HCT116 (cell line): Measurements from ENCODE around the gene CHDH. TPM values are rescaled to one million over a fixed set of nuclear protein-coding genes. Genes with fewer than 3 reads are reported as not detected.
A peak's percentile ranks its signal among the peaks of the same experiment; 100 is the strongest.

Experiments used
- ATAC-seq: fragments of 200-7000 bp; cut with Tn5 transposase; 2 replicates; pipeline ENCODE4 v1.9.1; 2020; ENCODE audit warnings: mild to moderate bottlenecking, moderate library complexity
- BruUV-seq: library from RNA; stranded (reverse); fragments of 400-500 nt; replicated peaks from 2 replicates; lab custom pipeline; 2021; lab: Mats Ljungman, UMichigan
- CTCF ChIA-PET: fragments of 300-600 bp; sonication (Branson Sonifier 250); formaldehyde crosslinking; loops from one replicate; lab custom pipeline; 2021; ENCODE audit warnings: antibody characterized with exemption; lab: Charles Lee
- POLR2A ChIA-PET: fragments of 300-600, 350-600 bp; sonication (Branson Sonifier 250); formaldehyde crosslinking; loops from one replicate; lab custom pipeline; 2021; ENCODE audit warnings: antibody characterized with exemption; lab: Charles Lee
- RAD21 ChIA-PET, 2 experiments: fragments of 300-600 bp; sonication (Branson Sonifier 250); formaldehyde crosslinking; loops; one replicate each; lab custom pipeline; 2023; ENCODE audit warnings: low total read pairs in 2 of 2; ENCODE audit not compliant: uncharacterized antibody in 2 of 2, unreplicated experiment in 2 of 2, low non-redundant PET in 1 of 2; lab: Charles Lee
- DNase-seq: peaks from one replicate; pipeline ENCODE4 v3.0.0-alpha.2; 2010; ENCODE audit warnings: low read depth, low spot score
- H2AFZ ChIP-seq: fragments of 200-600 bp; shearing (Covaris generic), sonication (generic); 2 replicates; pipeline ENCODE4 v1.6.1; 2017; ENCODE audit warnings: low read depth, mixed run types, mixed read lengths, antibody characterized with exemption, low read length; ENCODE audit not compliant: poor library complexity, severe bottlenecking
- H3K27ac ChIP-seq: 2 replicates; pipeline ENCODE4 v1.5.1; 2012; ENCODE audit warnings: low read depth, low read length
- H3K27me3 ChIP-seq: fragments of 200-600 bp; sonication (generic); 2 replicates; pipeline ENCODE4 v1.6.1; 2016; ENCODE audit warnings: mixed run types, low read length, mixed read lengths; ENCODE audit not compliant: insufficient read depth
- H3K36me3 ChIP-seq, 2 experiments: fragments of 200-500 bp in 1 of 2; fragments of 200-600 bp in 1 of 2; sonication (Bioruptor generic) in 1 of 2; sonication (generic) in 1 of 2; 2 replicates each; pipeline versions ENCODE4 v1.5.1 to v1.6.1; 2014 to 2016; ENCODE audit warnings: low read length in 2 of 2, inconsistent platforms in 1 of 2, mixed read lengths in 1 of 2, mixed run types in 1 of 2; ENCODE audit not compliant: insufficient read depth in 2 of 2, control insufficient read depth in 1 of 2
- H3K4me1 ChIP-seq, 2 experiments: fragments of 200-600 bp in 1 of 2; sonication (generic) in 1 of 2; 2 replicates each; pipeline versions ENCODE4 v1.5.1 to v1.6.1; 2012 to 2017; ENCODE audit warnings: low read length in 2 of 2, inconsistent platforms in 1 of 2, mild to moderate bottlenecking in 1 of 2, mixed read lengths in 1 of 2, mixed run types in 1 of 2, moderate library complexity in 1 of 2; ENCODE audit not compliant: insufficient read depth in 2 of 2, control insufficient read depth in 1 of 2
- H3K4me2 ChIP-seq: fragments of 200-600 bp; sonication (generic); 2 replicates; pipeline ENCODE4 v1.6.1; 2017; ENCODE audit warnings: mixed run types, low read length, mixed read lengths
- H3K4me3 ChIP-seq, 2 experiments: fragments of 200-600 bp in 1 of 2; sonication (generic) in 1 of 2; replicated peaks in 1 of 2; 2 replicates each; pipeline ENCODE4 v1.5.1; 2011 to 2016; ENCODE audit warnings: low read length in 2 of 2, control low read depth in 1 of 2, low read depth in 1 of 2, mild to moderate bottlenecking in 1 of 2, mixed read lengths in 1 of 2, mixed run types in 1 of 2
- H3K79me2 ChIP-seq: fragments of 200-600 bp; sonication (generic); 2 replicates; pipeline ENCODE4 v1.6.1; 2017; ENCODE audit warnings: mild to moderate bottlenecking, mixed run types, low read length, moderate library complexity, mixed read lengths; ENCODE audit not compliant: insufficient read depth
- H3K9ac ChIP-seq: fragments of 200-600 bp; sonication (generic); 2 replicates; pipeline ENCODE4 v1.6.1; 2016; ENCODE audit warnings: low read length, mixed read lengths
- H3K9me2 ChIP-seq: fragments of 200-600 bp; sonication (generic), shearing (Covaris generic); 2 replicates; pipeline ENCODE4 v1.6.1; 2017; ENCODE audit warnings: mixed run types, mild to moderate bottlenecking, moderate library complexity; ENCODE audit not compliant: insufficient read depth
- H3K9me3 ChIP-seq, 2 experiments: fragments of 200-500 bp in 1 of 2; fragments of 200-600 bp in 1 of 2; sonication (Bioruptor generic) in 1 of 2; sonication (generic) in 1 of 2; 2 replicates each; pipeline ENCODE4 v1.6.1; 2014 to 2017; ENCODE audit warnings: low read length in 2 of 2, mixed read lengths in 2 of 2, inconsistent platforms in 1 of 2, low read depth in 1 of 2, mild to moderate bottlenecking in 1 of 2, mixed run types in 1 of 2, moderate library complexity in 1 of 2; ENCODE audit not compliant: control insufficient read depth in 1 of 2, insufficient read depth in 1 of 2
- H4K20me1 ChIP-seq: fragments of 200-600 bp; sonication (generic), shearing (Covaris generic); 2 replicates; pipeline ENCODE4 v1.6.1; 2017; ENCODE audit warnings: mixed run types, mild to moderate bottlenecking, moderate library complexity; ENCODE audit not compliant: insufficient read depth
- CBX3 ChIP-seq: IDR thresholded peaks from 2 replicates; pipeline ENCODE4 v1.6.1; 2012; ENCODE audit warnings: low read depth
- EGR1 ChIP-seq: IDR thresholded peaks from 2 replicates; pipeline ENCODE4 v1.6.1; 2012; ENCODE audit warnings: low read depth
- FOSL1 ChIP-seq: IDR thresholded peaks from 2 replicates; pipeline ENCODE4 v1.6.1; 2012; ENCODE audit warnings: low read depth
- JUND ChIP-seq: IDR thresholded peaks from 2 replicates; pipeline ENCODE4 v1.6.1; 2012
- POLR2A ChIP-seq: IDR thresholded peaks from 2 replicates; pipeline ENCODE4 v1.7.0; 2011; ENCODE audit warnings: borderline replicate concordance; ENCODE audit not compliant: insufficient read depth, insufficient read length; ENCODE audit errors: extremely low read depth
- POLR2AphosphoS5 ChIP-seq: IDR thresholded peaks from 2 replicates; pipeline ENCODE4 v1.6.1; 2011; ENCODE audit warnings: mild to moderate bottlenecking, low read depth, low read length, moderate library complexity
- SIN3A ChIP-seq: IDR thresholded peaks from 2 replicates; pipeline ENCODE4 v1.6.1; 2012; ENCODE audit warnings: low read depth
- SP1 ChIP-seq: IDR thresholded peaks from 2 replicates; pipeline ENCODE4 v1.6.1; 2012; ENCODE audit warnings: low read depth
- SRF ChIP-seq: IDR thresholded peaks from 2 replicates; pipeline ENCODE4 v1.6.1; 2012; ENCODE audit warnings: low read depth
- TCF7L2 ChIP-seq: IDR thresholded peaks from 2 replicates; pipeline ENCODE4 v1.7.0; 2011; ENCODE audit warnings: borderline replicate concordance, inconsistent platforms; ENCODE audit not compliant: insufficient read depth, insufficient read length; ENCODE audit errors: extremely low read depth
- YY1 ChIP-seq: IDR thresholded peaks from 2 replicates; pipeline ENCODE4 v1.6.1; 2011; ENCODE audit warnings: low read length, low read depth, moderate library complexity, mild to moderate bottlenecking; ENCODE audit not compliant: insufficient replicate concordance; ENCODE audit errors: extremely low read depth
- ZNF274 ChIP-seq: fragments of 200-500 bp; sonication (Bioruptor generic); IDR thresholded peaks from 2 replicates; pipeline ENCODE4 v1.6.1; 2014; ENCODE audit warnings: mild to moderate bottlenecking, low read depth, low read length, inconsistent platforms
- intact Hi-C: fragments of 100-400 bp; cut with micrococcal nuclease; formaldehyde crosslinking; loops from 2 replicates; pipeline ENCODE4 v1.10.0; 2022
- total RNA-seq: library from RNA; stranded (reverse); gene quantifications from one replicate; pipeline ENCODE4 v1.2.1, GENCODE V29; 2021; ENCODE audit not compliant: unreplicated experiment
- TF ChIP-seq, protein P1 (sequence below), 3 experiments: fragments of 200-600 bp in 1 of 3; sonication (generic) in 1 of 3; IDR thresholded peaks in 2 of 3; conservative IDR thresholded peaks in 1 of 3; 2 replicates each; pipeline ENCODE4 v1.5.1; 2012 to 2017; ENCODE audit warnings: low read depth in 2 of 3, low read length in 2 of 3, antibody characterized with exemption in 1 of 3, borderline replicate concordance in 1 of 3, control low read depth in 1 of 3, mild to moderate bottlenecking in 1 of 3, mixed read lengths in 1 of 3, mixed run types in 1 of 3, moderate library complexity in 1 of 3; ENCODE audit not compliant: insufficient read depth in 1 of 3
- TF ChIP-seq, protein P2 (sequence below): IDR thresholded peaks from 2 replicates; pipeline ENCODE4 v1.6.1; 2012
- TF ChIP-seq, protein P3 (sequence below): IDR thresholded peaks from 2 replicates; pipeline ENCODE4 v1.6.1; 2011; ENCODE audit warnings: mild to moderate bottlenecking, low read length, moderate library complexity; ENCODE audit not compliant: insufficient replicate concordance; ENCODE audit errors: extremely low read depth

Gene CHDH
- total RNA-seq, 1 experiment from 2014 or later = 10.8 TPM

- Histone ChIP-seq H3K4me2 (no peak overlapping the region), H3K4me3 (no peak overlapping the region), H3K79me2 (no peaks in the 10 kb centered on the region), H3K27ac (no peak overlapping the region), H4K20me1 (no peaks in the 10 kb centered on the region), H3K9me2 (no peaks in the 10 kb centered on the region), H3K36me3 (no peaks in the 10 kb centered on the region), H3K27me3 (no peaks in the 10 kb centered on the region), H3K9me3 (no peaks in the 10 kb centered on the region), H3K9ac (no peak overlapping the region), H2AFZ (no peak overlapping the region), H3K4me1 (no peaks in the 10 kb centered on the region)
- ChIA-PET POLR2A (no interaction called here), RAD21 (no interaction called here), CTCF (no interaction called here)
- no peak for DNase-seq
- ATAC-seq = peak; percentile 63
- TF ChIP-seq POLR2AphosphoS5 (no peak), SP1 (no peak), SIN3A (no peak), JUND (no peak)
- TF ChIP-seq, protein P1, sequence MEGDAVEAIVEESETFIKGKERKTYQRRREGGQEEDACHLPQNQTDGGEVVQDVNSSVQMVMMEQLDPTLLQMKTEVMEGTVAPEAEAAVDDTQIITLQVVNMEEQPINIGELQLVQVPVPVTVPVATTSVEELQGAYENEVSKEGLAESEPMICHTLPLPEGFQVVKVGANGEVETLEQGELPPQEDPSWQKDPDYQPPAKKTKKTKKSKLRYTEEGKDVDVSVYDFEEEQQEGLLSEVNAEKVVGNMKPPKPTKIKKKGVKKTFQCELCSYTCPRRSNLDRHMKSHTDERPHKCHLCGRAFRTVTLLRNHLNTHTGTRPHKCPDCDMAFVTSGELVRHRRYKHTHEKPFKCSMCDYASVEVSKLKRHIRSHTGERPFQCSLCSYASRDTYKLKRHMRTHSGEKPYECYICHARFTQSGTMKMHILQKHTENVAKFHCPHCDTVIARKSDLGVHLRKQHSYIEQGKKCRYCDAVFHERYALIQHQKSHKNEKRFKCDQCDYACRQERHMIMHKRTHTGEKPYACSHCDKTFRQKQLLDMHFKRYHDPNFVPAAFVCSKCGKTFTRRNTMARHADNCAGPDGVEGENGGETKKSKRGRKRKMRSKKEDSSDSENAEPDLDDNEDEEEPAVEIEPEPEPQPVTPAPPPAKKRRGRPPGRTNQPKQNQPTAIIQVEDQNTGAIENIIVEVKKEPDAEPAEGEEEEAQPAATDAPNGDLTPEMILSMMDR (IDR thresholded peaks at IDR 0.05 in 2 of 3, conservative IDR thresholded peaks at IDR 0.05 in 1 of 3; ENCODE audit: borderline replicate concordance in 1 of 3, insufficient read depth in 1 of 3, low read depth in 2 of 3, low read length in 2 of 3) = peak in 1 of 3 experiments; percentile 23; a peak in 2 of 6 replicates
- TF ChIP-seq, protein P2, sequence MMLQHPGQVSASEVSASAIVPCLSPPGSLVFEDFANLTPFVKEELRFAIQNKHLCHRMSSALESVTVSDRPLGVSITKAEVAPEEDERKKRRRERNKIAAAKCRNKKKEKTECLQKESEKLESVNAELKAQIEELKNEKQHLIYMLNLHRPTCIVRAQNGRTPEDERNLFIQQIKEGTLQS = no peak
- no TSS peak for BruUV-seq
- intact Hi-C loops = no loop called here
These were observed 33.8 kb downstream of the CHDH start for GRCh38 chr3:53812434-53812833.

GRCh38 chr3:53811143-53811927 lies 34.9 kb downstream of the CHDH start:
- peaks cover 0 to 7% of the 10 kb centered on the region in 2 experiments; a peak in 2 of 4 replicates for H3K4me1 ChIP-seq
- H3K27me3 ChIP-seq = no peaks in the 10 kb centered on the region
- ChIA-PET POLR2A (no interaction called here), RAD21 (no interaction called here), CTCF (no interaction called here)
- H2AFZ ChIP-seq = no peak overlapping the region
- H3K9me2 ChIP-seq = no peaks in the 10 kb centered on the region
- H3K27ac ChIP-seq = no peak overlapping the region
- no peak overlapping the region for H3K4me3 ChIP-seq
- H3K36me3 ChIP-seq = no peaks in the 10 kb centered on the region
- DNase-seq = no peak
- intact Hi-C loops = no loop called here
- H4K20me1 ChIP-seq = no peaks in the 10 kb centered on the region
- H3K9me3 ChIP-seq = no peaks in the 10 kb centered on the region
- no peak overlapping the region for H3K4me2 ChIP-seq
- no TSS peak for BruUV-seq
- ATAC-seq = no peak
- no peak overlapping the region for H3K9ac ChIP-seq
- H3K79me2 ChIP-seq = no peaks in the 10 kb centered on the region
- TF ChIP-seq EGR1 = no peak
- TF ChIP-seq ZNF274 = no peak
- no peak for TF ChIP-seq POLR2A
- no peak for TF ChIP-seq CBX3
- no peak for TF ChIP-seq SIN3A
- TF ChIP-seq FOSL1 = no peak
- TF ChIP-seq, protein P2 = no peak
- TF ChIP-seq YY1 = no peak
- no peak for TF ChIP-seq SP1
- TF ChIP-seq TCF7L2 = no peak
- TF ChIP-seq, protein P3, sequence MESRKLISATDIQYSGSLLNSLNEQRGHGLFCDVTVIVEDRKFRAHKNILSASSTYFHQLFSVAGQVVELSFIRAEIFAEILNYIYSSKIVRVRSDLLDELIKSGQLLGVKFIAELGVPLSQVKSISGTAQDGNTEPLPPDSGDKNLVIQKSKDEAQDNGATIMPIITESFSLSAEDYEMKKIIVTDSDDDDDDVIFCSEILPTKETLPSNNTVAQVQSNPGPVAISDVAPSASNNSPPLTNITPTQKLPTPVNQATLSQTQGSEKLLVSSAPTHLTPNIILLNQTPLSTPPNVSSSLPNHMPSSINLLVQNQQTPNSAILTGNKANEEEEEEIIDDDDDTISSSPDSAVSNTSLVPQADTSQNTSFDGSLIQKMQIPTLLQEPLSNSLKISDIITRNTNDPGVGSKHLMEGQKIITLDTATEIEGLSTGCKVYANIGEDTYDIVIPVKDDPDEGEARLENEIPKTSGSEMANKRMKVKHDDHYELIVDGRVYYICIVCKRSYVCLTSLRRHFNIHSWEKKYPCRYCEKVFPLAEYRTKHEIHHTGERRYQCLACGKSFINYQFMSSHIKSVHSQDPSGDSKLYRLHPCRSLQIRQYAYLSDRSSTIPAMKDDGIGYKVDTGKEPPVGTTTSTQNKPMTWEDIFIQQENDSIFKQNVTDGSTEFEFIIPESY = no peak
- TF ChIP-seq JUND = no peak
- no peak for TF ChIP-seq SRF
- TF ChIP-seq POLR2AphosphoS5 = no peak
